HS-27A (cell line): ENCODE data around the gene CD27.
A peak's percentile ranks its signal among the peaks of the same experiment; 100 is the strongest.

Experiments used
- DNase-seq: peaks from one replicate; pipeline ENCODE4 v3.0.0-alpha.2; 2012; ENCODE audit warnings: low read depth, missing footprints

The CD27 gene

DNA sequence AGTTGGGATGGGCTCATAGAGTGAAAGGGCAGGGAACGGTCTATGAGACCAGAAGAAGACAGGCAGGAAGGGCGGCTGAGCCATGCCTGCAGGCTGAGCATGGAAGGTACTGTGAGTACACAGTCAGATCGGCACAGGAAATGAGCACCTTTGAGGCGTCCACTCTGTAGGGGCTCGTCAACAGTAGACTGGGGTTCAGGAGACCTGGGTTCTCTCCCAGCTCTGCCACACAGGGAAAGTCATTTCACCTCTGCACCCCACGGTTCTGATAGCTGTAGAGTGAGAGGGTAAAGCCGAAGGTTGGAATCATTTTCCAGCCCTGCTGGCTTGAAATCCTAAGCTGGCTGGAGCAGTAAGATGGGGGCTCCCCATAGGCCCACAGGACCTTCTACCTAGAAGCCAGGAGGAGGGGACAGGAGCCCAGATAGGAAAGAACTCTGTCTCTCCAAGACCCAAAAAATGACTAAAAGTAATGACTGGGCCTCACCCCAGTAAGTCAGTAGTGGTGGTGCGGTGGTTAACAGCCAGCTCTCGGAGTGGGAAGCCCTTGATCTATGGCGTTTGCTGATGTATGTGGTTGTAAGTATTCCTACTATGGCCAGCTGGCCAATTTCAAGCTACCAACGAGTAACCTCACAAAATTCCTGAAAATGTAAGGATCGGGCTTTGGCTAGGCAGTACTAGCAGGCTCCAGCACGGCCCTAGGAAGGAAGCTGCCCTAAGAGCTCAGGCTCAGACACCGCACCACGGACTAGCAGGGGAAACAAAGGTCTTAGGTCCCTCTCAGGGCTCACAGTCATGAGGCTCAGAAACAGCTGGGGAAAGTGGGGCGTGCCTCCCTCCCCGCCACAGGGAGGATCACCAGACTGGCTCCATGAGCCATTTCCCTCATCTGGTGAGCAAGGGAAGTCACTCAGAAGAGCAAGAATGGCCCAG lies 10.3 kb upstream of the CD27 start:
- DNase-seq: no peak

GRCh38 chr12:6435961-6436715 lies 8.6 kb upstream of the CD27 start:
- no peak for DNase-seq

DNA sequence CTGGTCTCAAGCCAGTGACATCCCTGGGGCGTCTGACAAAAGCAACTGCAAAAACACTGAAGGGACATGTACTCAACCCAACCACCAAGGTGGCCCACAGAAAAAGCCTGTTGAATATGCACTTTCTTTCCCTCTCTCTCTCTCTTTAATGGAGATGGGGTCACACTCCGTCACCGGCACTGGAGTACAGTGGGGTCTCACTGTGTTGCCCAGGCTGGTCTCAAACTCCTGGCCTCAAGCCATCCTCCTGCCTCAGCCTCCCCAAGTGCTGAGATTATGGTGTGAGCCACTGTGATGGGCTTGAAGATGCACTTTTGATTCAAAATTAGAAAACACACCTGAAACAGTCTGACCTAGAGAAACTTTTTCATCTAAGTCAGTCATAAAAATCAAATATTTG lies 7.2 kb upstream of the CD27 start:
- no peak for DNase-seq

GRCh38 chr12:6438345-6438744 lies 6.4 kb upstream of the CD27 start:
- no peak for DNase-seq

DNA sequence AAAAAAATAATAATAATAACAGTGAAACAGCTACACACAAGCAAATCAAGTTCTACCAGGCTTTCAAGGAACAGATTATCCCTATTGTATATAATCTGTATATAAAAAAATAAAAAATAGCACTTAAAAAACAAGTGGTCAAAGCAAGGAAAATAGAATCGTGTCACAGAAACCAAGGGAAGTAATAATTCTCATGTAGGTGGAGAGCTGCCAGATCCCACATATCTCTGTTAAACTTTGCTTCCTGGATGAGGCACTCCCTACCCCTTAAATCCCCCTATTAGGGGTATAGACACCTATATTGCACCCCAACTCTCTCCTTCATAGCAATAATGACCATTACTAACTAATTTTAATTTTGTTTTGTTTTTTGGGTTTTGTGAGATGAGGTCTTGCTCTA lies 4.4 kb upstream of the CD27 start:
- DNase-seq: no peak

DNA sequence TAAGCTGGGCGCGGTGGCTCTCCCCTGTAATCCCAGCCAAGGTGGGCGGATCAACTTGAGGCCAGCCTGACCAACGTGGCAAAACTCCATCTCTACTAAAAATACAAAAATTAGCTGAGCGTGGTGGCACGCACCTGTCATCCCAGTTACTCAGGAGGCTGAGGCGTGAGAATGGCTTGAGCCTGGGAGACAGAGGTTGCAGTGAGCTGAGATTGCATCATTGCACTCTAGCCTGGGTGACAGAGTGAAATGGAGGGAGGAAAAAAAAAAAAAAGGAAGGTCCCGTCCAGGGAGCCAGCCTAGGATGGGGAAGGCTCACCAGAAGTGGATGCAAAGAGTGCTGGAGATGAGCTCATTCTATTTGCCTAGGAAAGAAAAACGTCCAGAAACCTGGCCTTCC lies 1.9 kb upstream of the CD27 start:
- no peak for DNase-seq

DNA sequence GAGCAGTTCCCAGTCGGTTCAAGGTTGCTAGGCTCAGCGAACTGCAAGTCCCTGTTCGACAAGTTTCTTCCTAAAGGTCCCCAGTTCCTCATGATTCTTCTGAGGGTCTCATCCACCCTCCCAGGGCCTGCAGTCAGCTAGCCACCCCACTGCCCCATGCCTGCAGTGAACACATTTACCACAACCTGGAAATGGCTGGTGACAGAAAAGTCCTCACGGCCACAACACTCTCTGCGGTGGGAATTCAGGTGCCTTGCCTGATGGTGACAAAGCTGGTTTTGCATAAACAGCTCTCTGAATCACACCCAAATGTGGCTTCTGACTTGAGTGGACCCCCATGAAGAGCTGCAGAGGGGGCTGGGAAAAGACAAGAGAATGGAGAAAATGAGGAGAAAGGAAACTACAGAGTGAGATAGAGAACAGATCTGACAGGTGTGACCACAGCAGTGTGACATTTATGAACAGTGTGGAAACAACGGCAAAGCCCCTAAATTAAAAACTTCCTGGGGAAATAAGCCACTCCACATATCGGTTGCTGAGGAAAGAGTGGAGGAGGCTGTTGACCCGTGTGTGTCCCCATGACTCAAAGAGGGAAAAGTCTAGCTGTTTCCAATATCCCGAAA lies 1.3 kb upstream of the CD27 start:
- no peak for DNase-seq

DNA sequence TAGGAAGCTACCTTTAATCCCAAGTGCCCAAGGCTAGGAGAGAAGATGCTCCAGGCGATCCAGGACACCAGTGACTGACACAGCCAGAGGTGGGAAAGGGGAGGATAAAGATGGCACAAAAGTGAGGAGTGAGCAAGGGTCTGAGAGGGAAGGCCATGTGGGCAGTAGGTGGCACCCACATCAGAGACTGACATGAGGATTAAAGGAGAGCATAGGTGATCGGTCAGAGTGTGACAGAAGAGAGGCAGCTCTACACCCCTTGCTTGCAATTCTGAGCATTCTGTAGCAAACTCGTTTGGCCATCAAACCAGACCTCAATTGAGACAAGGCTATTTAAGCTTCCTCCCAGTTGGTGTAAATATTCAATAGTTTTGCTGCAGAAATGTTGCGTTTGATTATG lies 724 bp upstream of the CD27 start:
- no peak for DNase-seq

DNA sequence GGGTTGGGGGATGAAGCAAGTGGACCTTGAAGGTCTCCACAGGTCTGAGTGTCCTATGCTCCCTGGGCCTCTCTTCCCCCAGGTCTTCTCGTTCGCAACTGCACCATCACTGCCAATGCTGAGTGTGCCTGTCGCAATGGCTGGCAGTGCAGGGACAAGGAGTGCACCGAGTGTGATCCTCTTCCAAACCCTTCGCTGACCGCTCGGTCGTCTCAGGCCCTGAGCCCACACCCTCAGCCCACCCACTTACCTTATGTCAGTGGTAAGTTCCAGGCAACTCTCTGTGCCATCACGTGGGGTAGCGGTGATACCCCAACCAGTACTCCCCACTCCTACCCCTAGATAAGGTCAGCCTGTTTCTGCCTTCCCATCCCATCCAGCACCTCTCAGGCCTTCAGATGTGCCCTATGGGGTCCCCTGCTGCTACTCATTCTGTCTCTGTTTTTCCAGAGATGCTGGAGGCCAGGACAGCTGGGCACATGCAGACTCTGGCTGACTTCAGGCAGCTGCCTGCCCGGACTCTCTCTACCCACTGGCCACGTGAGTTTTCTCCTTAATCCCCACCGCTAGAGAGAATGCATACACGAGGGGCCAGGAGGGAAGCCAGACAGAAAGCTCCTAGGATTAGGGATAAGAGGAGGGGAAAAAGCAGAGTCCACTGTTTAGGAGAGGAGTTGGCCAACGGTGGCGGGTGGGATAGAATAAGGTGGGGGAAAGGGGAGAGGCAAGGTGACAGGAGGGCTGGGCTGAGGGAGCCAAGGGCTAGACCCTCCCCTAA lies 5.5 kb downstream of the CD27 start:
- no peak for DNase-seq

DNA sequence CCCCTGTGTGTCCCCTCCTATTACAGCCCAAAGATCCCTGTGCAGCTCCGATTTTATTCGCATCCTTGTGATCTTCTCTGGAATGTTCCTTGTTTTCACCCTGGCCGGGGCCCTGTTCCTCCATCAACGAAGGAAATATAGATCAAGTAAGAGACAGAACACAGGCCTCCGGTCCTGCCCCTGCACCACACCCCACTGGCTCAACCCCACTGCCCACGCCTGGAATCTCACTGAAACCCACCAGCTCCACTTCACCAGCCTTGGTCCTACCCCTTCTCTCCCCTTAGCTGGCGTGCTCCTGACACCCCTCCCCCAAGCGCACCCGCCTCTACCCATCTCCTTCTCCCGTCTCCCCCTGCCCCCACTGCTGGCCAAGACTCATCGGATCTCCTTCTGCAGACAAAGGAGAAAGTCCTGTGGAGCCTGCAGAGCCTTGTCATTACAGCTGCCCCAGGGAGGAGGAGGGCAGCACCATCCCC lies 6.2 kb downstream of the CD27 start:
- DNase-seq: no peak

- peak; percentile 78 for DNase-seq
These were observed 6.8 kb downstream of the CD27 start, which contains the start of gene TAPBPL for GRCh38 chr12:6451348-6452244. Gene TAPBPL, plus strand, starts transcription at chr12:6452042. Its CDS starts 207 bp downstream, at chr12:6452249.

DNA sequence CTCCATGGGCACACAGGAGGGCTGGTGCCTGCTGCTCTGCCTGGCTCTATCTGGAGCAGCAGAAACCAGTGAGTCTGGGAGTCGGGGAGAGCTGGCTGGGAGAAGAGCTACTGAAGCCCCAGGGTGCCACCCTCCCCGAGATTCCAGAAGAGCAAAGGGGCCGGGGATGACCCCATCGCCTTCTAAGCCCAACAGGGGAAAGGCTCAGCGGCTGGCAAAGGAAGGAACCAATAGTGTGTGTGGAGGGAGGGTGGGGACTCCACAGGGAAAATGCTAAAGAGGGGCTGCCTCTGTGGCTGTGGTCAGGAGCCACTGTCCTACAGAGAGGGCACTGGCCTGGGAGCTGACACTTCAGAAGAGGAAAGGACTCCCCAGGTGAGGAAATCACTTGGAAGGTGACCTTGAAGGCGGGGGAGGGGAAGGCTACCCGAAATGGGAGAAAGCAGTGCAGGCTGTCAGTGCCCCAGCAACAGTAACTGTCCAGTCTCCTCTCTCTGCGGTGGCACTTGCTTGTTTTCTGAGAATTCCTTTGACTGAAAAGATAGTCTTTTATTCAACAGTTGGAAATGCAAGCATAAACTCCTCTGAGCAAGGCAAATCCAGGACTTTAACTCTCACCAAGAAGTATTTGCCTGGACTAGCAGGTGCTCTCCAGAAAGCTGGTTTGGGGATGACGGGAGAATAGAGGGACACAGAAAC lies 7.6 kb downstream of the CD27 start:
- no peak for DNase-seq

GRCh38 chr12:6452944-6453630 lies 8.3 kb downstream of the CD27 start:
- DNase-seq: no peak

DNA sequence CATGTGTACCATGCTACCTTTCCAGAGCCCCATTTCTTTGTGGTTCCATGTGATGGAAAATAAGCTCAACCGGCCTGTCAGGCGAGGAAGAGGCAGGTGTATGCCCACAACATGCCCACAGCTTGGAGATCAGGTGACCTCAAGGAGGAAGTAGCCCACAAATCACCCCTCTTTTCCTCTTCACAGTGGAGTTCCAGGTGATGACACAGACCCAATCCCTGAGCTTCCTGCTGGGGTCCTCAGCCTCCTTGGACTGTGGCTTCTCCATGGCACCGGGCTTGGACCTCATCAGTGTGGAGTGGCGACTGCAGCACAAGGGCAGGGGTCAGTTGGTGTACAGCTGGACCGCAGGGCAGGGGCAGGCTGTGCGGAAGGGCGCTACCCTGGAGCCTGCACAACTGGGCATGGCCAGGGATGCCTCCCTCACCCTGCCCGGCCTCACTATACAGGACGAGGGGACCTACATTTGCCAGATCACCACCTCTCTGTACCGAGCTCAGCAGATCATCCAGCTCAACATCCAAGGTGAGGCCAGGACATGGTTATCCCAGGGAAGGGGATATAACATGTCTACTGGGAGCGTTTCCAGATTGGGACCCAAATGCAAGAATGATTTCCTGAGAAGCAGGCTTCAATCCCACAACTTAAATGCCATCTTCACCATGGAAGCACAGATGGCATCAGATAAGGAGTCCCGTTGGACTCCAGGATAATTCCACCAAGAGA lies 12.6 kb downstream of the CD27 start:
- DNase-seq: no peak

DNA sequence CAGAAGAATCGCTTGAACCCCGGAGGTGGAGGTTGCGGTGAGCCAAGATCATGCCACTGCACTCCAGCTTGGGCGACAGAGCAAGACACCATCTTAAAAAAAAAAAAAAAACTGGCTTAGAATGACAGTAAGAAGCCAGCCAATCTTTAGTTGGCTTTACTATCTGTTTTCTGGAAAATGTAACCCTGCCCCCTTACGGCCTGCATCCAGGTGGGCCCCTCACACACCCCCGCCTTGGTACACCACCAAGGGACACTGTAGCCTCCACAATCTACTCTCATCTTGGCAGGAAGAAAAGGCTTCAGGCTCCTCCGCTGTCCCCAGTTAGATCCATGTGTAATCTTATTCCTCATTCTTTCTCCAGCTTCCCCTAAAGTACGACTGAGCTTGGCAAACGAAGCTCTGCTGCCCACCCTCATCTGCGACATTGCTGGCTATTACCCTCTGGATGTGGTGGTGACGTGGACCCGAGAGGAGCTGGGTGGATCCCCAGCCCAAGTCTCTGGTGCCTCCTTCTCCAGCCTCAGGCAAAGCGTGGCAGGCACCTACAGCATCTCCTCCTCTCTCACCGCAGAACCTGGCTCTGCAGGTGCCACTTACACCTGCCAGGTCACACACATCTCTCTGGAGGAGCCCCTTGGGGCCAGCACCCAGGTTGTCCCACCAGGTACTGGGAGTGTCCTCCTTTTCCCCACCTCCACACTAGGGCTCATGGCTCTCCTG lies 13.7 kb downstream of the CD27 start:
- DNase-seq: no peak

DNA sequence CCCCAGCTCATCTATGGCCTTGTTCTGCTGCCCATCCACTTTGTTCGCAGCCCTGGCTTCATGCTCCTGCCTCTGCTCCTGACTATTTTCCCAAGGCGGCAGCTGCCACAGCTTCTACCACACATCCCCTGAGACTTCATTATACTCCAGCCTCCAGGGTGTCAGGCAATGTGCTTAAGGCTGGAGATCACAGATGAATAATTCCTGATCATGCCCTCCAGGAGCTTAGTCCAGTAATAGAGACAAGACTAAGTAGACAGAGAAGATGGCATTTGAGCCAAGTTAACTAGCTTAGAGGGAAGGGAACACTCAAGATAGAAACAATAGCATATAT lies 14.2 kb downstream of the CD27 start:
- DNase-seq: no peak

DNA sequence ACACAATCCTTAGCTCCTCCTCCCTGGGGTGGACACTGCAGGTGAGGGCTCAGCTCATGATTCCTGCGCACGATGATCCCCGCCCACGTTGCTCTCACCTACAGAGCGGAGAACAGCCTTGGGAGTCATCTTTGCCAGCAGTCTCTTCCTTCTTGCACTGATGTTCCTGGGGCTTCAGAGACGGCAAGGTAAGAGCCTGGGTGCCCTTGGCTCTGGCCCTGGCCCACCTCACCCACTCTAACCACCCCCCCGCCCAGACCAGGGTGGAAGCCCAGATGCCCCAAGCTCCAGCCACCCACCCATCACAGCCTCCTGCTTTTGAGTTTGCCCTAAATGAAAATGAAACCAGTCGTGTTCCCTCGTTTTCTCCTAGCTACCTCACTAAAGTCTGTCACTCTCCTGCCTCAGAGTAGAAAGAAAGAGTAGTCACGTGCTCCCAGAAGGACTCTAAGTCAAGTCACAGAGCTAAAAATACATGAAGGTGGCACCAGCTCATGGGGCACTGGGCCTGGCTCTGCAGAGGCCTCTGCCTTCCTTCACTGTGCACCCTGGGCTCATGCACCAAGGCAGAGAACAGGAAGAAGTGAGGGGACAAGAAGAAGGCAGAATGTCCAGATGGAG lies 16.1 kb downstream of the CD27 start:
- DNase-seq: no peak
